Uterus (tissue), 4 donors: ENCODE measurements around the gene MSX1. TPM values are rescaled to one million over a fixed set of nuclear protein-coding genes. Genes with fewer than 3 reads are reported as not detected.
"Not testable (repeated sequence)": the region's sequence is repeated elsewhere in the genome, so short reads cannot be mapped to it uniquely, and the experiment has no call there.

ENCODE experiments used
- DNase-seq, 2 donors: peaks; one replicate each; pipeline ENCODE4 v3.0.0-alpha.2; 2019 to 2020
- H3K27ac ChIP-seq, 2 donors: fragments of 200-600 bp; sonication (generic); 1 replicate in 1 of 2; 2 replicates in 1 of 2; pipeline ENCODE4 v1.5.1; 2016 to 2018
- H3K27me3 ChIP-seq, 2 donors: fragments of 200-600 bp; sonication (generic); one replicate each; pipeline ENCODE4 v1.5.1; 2018 to 2019; ENCODE audit warnings: control low read depth in 1 of 2
- H3K36me3 ChIP-seq, 2 donors: fragments of 200-600 bp; sonication (generic); one replicate each; pipeline ENCODE4 v1.5.1; 2019; ENCODE audit warnings: control low read depth in 1 of 2
- H3K4me1 ChIP-seq, 2 donors: fragments of 200-600 bp; sonication (generic); one replicate each; pipeline ENCODE4 v1.5.1; 2018 to 2019; ENCODE audit warnings: control low read depth in 1 of 2
- H3K4me3 ChIP-seq, 2 donors: fragments of 200-600 bp; sonication (generic); 1 replicate in 1 of 2; 2 replicates in 1 of 2; pipeline ENCODE4 v1.5.1; 2018 to 2019; ENCODE audit warnings: mild to moderate bottlenecking in 1 of 2
- H3K9me3 ChIP-seq, 2 donors: fragments of 200-600 bp; sonication (generic); one replicate each; pipeline ENCODE4 v1.5.1; 2019; ENCODE audit warnings: control low read depth in 1 of 2
- CTCF ChIP-seq, 4 experiments: fragments of 200-600 bp in 2 of 4; fragments of 450-650 bp in 2 of 4; sonication (generic) in 2 of 4; IDR thresholded peaks; one replicate each; pipeline ENCODE4 v1.5.1; 2016 to 2019; ENCODE audit warnings: antibody characterized with exemption in 4 of 4, mild to moderate bottlenecking in 2 of 4, moderate library complexity in 1 of 4
- POLR2A ChIP-seq, 2 donors: fragments of 450-650 bp; IDR thresholded peaks; one replicate each; pipeline ENCODE4 v1.6.1; 2016; ENCODE audit warnings: antibody characterized with exemption in 2 of 2, mild to moderate bottlenecking in 1 of 2, moderate library complexity in 1 of 2
- intact Hi-C: fragments of 100-400 bp; cut with DNase I; formaldehyde crosslinking; loops from one replicate; pipeline ENCODE4 v1.15.1; 2023; ENCODE audit warnings: low total_unique reads
- total RNA-seq, 4 donors: library from RNA; depleted of rRNA in 3 of 4; stranded (reverse); fragments of >200 nt in 3 of 4; gene quantifications; one replicate each; pipeline versions ENCODE4 v1.1.0 to v1.2.4, GENCODE V29; 2014 to 2023
- donor health status: DM: yes; HTN: yes; CAD: no.

The MSX1 gene
- total RNA-seq, 4 donors from 2014 or later: 19.7 to 33.0 (median 23.8) TPM

DNA sequence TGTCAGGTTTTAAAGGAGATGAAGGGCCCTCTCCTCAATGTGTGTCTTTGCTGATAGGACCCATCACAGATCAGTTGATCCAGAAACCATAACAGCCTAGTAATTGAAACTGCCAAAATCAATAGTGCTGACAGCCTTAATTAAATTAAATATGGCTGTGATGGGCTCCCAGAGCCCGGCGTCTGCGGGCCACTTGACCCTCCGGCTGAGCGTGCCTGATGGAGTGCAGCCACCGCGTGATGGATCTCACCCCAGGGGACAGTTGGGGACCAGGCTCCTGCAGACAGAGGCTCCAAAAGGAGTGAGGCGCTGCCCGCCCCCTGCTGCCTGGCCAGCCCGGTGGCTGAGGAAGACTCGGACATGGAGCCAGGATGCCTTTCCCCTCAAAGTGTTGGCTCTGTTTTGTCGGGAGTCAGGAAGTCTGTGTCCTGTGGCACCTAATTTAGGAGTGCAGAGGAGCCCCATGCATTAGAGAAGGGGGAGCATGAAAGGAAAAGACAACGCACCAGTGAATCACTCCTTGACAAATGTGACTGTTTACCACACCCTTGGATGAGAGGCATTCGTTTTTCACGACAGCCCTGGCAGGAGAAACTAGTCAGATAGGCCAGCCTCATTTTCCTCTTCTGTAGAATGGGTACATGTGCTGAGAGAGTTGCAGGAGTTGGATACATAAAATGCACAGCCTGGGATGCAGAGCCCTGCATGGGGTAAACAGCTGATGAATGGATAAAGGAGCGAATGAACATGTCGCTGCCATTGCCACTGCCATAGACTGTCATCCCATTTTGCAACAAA, 40.9 kb upstream of the MSX1 start:
- no peak for TF ChIP-seq POLR2A (IDR thresholded peaks at IDR 0.05)
- no peak for TF ChIP-seq CTCF (IDR thresholded peaks at IDR 0.05)
- no peak for DNase-seq
- intact Hi-C loops: no loop called here

GRCh38 chr4:4819213-4819606, 40.3 kb upstream of the MSX1 start:
- Histone ChIP-seq H3K4me1 (no peaks in the 10 kb centered on the region), H3K9me3 (no peaks in the 10 kb centered on the region), H3K36me3 (no peaks in the 10 kb centered on the region), H3K27ac (no peak overlapping the region), H3K27me3 (no peaks in the 10 kb centered on the region), H3K4me3 (no peak overlapping the region)
- TF ChIP-seq CTCF (IDR thresholded peaks at IDR 0.05): no peak
- TF ChIP-seq POLR2A (IDR thresholded peaks at IDR 0.05): no peak
- intact Hi-C loops: no loop called here
- DNase-seq: no peak

More for the DNA sequence above, 40.9 kb upstream of the MSX1 start:
- no peaks in the 10 kb centered on the region for H3K4me1 ChIP-seq
- H3K9me3 ChIP-seq: no peaks in the 10 kb centered on the region
- no peak overlapping the region for H3K27ac ChIP-seq
- H3K4me3 ChIP-seq: no peak overlapping the region
- H3K36me3 ChIP-seq: no peaks in the 10 kb centered on the region
- no peaks in the 10 kb centered on the region for H3K27me3 ChIP-seq

DNA sequence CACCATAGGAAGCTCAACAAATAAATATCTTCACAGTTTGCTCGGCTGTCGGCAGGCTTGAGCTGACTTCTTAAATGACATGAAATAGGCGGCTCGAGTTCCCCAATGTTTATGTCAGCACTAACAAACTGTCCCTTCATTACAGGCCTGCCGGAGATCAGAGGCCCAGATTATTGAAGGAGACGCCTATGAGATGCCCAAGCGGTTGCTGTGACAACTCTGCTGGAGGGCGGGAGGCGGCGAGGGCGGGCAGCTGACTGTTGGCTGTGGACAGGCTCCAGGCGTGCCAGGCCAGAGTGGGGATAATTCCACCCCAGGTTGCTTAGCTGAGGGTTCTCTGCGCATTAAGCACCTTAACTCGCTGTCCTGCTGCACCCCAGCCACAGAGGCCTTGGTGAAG, 39.2 kb upstream of the MSX1 start:
- Histone ChIP-seq H3K9me3 (no peaks in the 10 kb centered on the region), H3K36me3 (no peaks in the 10 kb centered on the region), H3K4me3 (no peak overlapping the region), H3K27ac (no peak overlapping the region), H3K27me3 (no peaks in the 10 kb centered on the region), H3K4me1 (no peaks in the 10 kb centered on the region)
- TF ChIP-seq POLR2A (IDR thresholded peaks at IDR 0.05) (no peak), CTCF (IDR thresholded peaks at IDR 0.05) (no peak)
- DNase-seq: no peak
- intact Hi-C loops: no loop called here

DNA sequence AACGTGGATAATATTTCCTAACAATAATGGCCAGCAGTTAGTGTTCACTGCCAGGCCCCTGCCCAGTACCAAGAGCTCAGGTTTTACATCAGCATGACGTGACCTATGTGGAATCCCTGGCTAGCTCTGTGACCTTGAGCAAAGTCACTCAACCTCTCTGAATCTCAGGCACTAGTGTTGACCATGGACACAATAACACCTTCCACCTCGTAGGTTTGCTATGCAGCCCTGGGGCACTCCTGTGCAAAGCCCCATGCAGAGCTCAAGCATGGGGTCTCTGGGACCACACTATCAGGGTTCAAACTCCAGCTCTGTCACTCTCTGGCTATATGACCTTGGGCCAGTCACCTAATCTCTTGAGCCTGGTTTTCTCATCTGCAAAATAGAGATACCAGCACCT, 38.7 kb upstream of the MSX1 start:
- Histone ChIP-seq H3K36me3 (no peaks in the 10 kb centered on the region), H3K27ac (no peak overlapping the region), H3K27me3 (no peaks in the 10 kb centered on the region), H3K9me3 (no peaks in the 10 kb centered on the region), H3K4me1 (no peaks in the 10 kb centered on the region), H3K4me3 (no peak overlapping the region)
- no peak for DNase-seq
- intact Hi-C loops: no loop called here
- no peak for TF ChIP-seq CTCF (IDR thresholded peaks at IDR 0.05)
- TF ChIP-seq POLR2A (IDR thresholded peaks at IDR 0.05): no peak

- TF ChIP-seq CTCF (IDR thresholded peaks at IDR 0.05) (no peak), POLR2A (IDR thresholded peaks at IDR 0.05) (no peak)
Measured at GRCh38 chr4:4821577-4821976, 37.9 kb upstream of the MSX1 start.

GRCh38 chr4:4822286-4822685, 37.2 kb upstream of the MSX1 start:
- H3K36me3 ChIP-seq, H3K27ac ChIP-seq, intact Hi-C loops: not testable (repeated sequence)

More at GRCh38 chr4:4821577-4821976, 37.9 kb upstream of the MSX1 start:
- no peak for DNase-seq
- intact Hi-C loops: no loop called here
- H3K4me1 ChIP-seq: no peaks in the 10 kb centered on the region
- no peaks in the 10 kb centered on the region for H3K9me3 ChIP-seq
- H3K27ac ChIP-seq: no peak overlapping the region
- no peaks in the 10 kb centered on the region for H3K27me3 ChIP-seq
- no peak overlapping the region for H3K4me3 ChIP-seq
- H3K36me3 ChIP-seq: no peaks in the 10 kb centered on the region

More at GRCh38 chr4:4822286-4822685, 37.2 kb upstream of the MSX1 start:
- not testable (repeated sequence) for H3K4me3 ChIP-seq, DNase-seq, H3K4me1 ChIP-seq, H3K9me3 ChIP-seq, H3K27me3 ChIP-seq
